Body of pancreas (tissue), 4 donors: Measurements from ENCODE around the gene GAK.

Experiments
- CTCF ChIP-seq, 7 experiments: fragments of 450-650 bp in 4 of 7; fragments of 200-600 bp in 3 of 7; sonication (generic) in 3 of 7; IDR thresholded peaks; one replicate each; pipeline ENCODE4 v1.5.1; 2016 to 2019; ENCODE audit warnings: antibody characterized with exemption in 7 of 7
- POLR2A ChIP-seq, 3 donors: fragments of 450-650 bp; IDR thresholded peaks; one replicate each; pipeline ENCODE4 v1.6.1; 2016; ENCODE audit warnings: antibody characterized with exemption in 3 of 3, mild to moderate bottlenecking in 2 of 3

- no peak for TF ChIP-seq CTCF (IDR thresholded peaks at IDR 0.05)
- TF ChIP-seq POLR2A (IDR thresholded peaks at IDR 0.05), result no peak
These were observed 67.0 kb downstream of the GAK start for GRCh38 chr4:865121-865465.
